Uterus (tissue), 4 donors: Measurements from ENCODE around the gene LDHD. TPM values are rescaled to one million over a fixed set of nuclear protein-coding genes. Genes with fewer than 3 reads are reported as not detected.

Experiments used
- DNase-seq, 2 donors: peaks; one replicate each; pipeline ENCODE4 v3.0.0-alpha.2; 2019 to 2020
- H3K27ac ChIP-seq, 2 donors: fragments of 200-600 bp; sonication (generic); 1 replicate in 1 of 2; 2 replicates in 1 of 2; pipeline ENCODE4 v1.5.1; 2016 to 2018
- H3K27me3 ChIP-seq, 2 donors: fragments of 200-600 bp; sonication (generic); one replicate each; pipeline ENCODE4 v1.5.1; 2018 to 2019; ENCODE audit warnings: control low read depth in 1 of 2
- H3K36me3 ChIP-seq, 2 donors: fragments of 200-600 bp; sonication (generic); one replicate each; pipeline ENCODE4 v1.5.1; 2019; ENCODE audit warnings: control low read depth in 1 of 2
- H3K4me1 ChIP-seq, 2 donors: fragments of 200-600 bp; sonication (generic); one replicate each; pipeline ENCODE4 v1.5.1; 2018 to 2019; ENCODE audit warnings: control low read depth in 1 of 2
- H3K4me3 ChIP-seq, 2 donors: fragments of 200-600 bp; sonication (generic); 1 replicate in 1 of 2; 2 replicates in 1 of 2; pipeline ENCODE4 v1.5.1; 2018 to 2019; ENCODE audit warnings: mild to moderate bottlenecking in 1 of 2
- H3K9me3 ChIP-seq, 2 donors: fragments of 200-600 bp; sonication (generic); one replicate each; pipeline ENCODE4 v1.5.1; 2019; ENCODE audit warnings: control low read depth in 1 of 2
- POLR2A ChIP-seq, 2 donors: fragments of 450-650 bp; IDR thresholded peaks; one replicate each; pipeline ENCODE4 v1.6.1; 2016; ENCODE audit warnings: antibody characterized with exemption in 2 of 2, mild to moderate bottlenecking in 1 of 2, moderate library complexity in 1 of 2
- intact Hi-C: fragments of 100-400 bp; cut with DNase I; formaldehyde crosslinking; loops from one replicate; pipeline ENCODE4 v1.15.1; 2023; ENCODE audit warnings: low total_unique reads
- total RNA-seq, 4 donors: library from RNA; depleted of rRNA in 3 of 4; stranded (reverse); fragments of >200 nt in 3 of 4; gene quantifications; one replicate each; pipeline versions ENCODE4 v1.1.0 to v1.2.4, GENCODE V29; 2014 to 2023
- TF ChIP-seq, protein P1 (sequence below), 4 experiments: fragments of 200-600 bp in 2 of 4; fragments of 450-650 bp in 2 of 4; sonication (generic) in 2 of 4; IDR thresholded peaks; one replicate each; pipeline ENCODE4 v1.5.1; 2016 to 2019; ENCODE audit warnings: antibody characterized with exemption in 4 of 4, mild to moderate bottlenecking in 2 of 4, moderate library complexity in 1 of 4
- donor health status: DM: yes; HTN: yes; CAD: no.

Gene LDHD
- total RNA-seq, 4 donors from 2014 or later: 1.3 to 5.7 (median 3.3) TPM

DNA sequence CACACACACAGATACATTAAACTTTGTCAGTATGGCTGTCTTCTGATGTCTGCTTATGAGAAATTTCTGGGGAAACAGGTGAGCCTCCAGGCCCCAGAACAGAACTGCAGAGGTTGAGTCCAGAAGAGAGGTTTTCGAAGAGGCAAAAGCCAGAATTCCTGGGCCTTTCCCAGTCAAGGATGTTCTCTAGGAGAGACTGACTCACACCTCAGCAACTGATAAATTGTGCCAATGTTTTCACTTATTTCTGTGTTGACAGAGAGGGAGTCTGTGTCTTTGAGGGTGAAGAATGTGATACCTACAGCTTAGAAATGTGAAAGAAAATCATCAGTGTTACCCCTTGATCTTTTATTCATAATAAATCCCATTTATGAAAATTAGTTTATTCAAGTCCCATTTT is 30.3 kb downstream of the LDHD start:
- Histone ChIP-seq H3K4me3 (no peak overlapping the region), H3K36me3 (no peaks in the 10 kb centered on the region), H3K27ac (peak overlapping the region; percentile 70 to 74), H3K9me3 (no peaks in the 10 kb centered on the region), H3K4me1 (peaks cover 0 to 17% of the 10 kb centered on the region in 2 donors), H3K27me3 (no peaks in the 10 kb centered on the region)
- TF ChIP-seq POLR2A (IDR thresholded peaks at IDR 0.05): no peak
- TF ChIP-seq, protein P1, sequence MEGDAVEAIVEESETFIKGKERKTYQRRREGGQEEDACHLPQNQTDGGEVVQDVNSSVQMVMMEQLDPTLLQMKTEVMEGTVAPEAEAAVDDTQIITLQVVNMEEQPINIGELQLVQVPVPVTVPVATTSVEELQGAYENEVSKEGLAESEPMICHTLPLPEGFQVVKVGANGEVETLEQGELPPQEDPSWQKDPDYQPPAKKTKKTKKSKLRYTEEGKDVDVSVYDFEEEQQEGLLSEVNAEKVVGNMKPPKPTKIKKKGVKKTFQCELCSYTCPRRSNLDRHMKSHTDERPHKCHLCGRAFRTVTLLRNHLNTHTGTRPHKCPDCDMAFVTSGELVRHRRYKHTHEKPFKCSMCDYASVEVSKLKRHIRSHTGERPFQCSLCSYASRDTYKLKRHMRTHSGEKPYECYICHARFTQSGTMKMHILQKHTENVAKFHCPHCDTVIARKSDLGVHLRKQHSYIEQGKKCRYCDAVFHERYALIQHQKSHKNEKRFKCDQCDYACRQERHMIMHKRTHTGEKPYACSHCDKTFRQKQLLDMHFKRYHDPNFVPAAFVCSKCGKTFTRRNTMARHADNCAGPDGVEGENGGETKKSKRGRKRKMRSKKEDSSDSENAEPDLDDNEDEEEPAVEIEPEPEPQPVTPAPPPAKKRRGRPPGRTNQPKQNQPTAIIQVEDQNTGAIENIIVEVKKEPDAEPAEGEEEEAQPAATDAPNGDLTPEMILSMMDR (IDR thresholded peaks at IDR 0.05): no peak
- DNase-seq: no peak
- intact Hi-C loops: no loop called here

GRCh38 chr16:75085556-75085955 is 31.0 kb downstream of the LDHD start:
- intact Hi-C loops: no loop called here
- DNase-seq: no peak
- Histone ChIP-seq H3K9me3 (no peaks in the 10 kb centered on the region), H3K27me3 (no peaks in the 10 kb centered on the region), H3K36me3 (no peaks in the 10 kb centered on the region), H3K4me1 (peaks cover 0 to 17% of the 10 kb centered on the region in 2 donors), H3K27ac (peak overlapping the region in 1 of 2 donors; percentile 74), H3K4me3 (no peak overlapping the region)
- TF ChIP-seq POLR2A (IDR thresholded peaks at IDR 0.05): no peak
- TF ChIP-seq, protein P1 (IDR thresholded peaks at IDR 0.05): no peak

DNA sequence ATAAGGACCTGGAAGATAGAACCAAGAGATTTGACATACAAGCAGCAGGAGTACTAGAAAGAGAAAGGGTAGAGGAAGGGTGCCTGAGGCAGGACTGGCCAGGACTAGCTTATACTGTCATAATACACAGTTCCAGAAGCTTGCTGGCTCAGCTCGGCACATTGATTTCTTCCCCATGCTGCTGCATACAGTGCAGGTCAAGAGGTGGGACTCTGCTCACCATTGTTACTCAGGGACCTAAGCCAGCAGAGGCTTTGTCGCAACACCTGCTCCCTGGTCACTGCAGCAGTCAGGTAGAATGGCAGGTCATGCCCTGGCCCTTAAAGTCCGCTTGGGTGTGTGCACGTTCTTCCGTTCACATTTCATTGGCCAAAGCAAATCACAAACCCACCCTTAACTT is 32.8 kb downstream of the LDHD start:
- peaks cover 0 to 17% of the 10 kb centered on the region in 2 donors for H3K4me1 ChIP-seq

DNA sequence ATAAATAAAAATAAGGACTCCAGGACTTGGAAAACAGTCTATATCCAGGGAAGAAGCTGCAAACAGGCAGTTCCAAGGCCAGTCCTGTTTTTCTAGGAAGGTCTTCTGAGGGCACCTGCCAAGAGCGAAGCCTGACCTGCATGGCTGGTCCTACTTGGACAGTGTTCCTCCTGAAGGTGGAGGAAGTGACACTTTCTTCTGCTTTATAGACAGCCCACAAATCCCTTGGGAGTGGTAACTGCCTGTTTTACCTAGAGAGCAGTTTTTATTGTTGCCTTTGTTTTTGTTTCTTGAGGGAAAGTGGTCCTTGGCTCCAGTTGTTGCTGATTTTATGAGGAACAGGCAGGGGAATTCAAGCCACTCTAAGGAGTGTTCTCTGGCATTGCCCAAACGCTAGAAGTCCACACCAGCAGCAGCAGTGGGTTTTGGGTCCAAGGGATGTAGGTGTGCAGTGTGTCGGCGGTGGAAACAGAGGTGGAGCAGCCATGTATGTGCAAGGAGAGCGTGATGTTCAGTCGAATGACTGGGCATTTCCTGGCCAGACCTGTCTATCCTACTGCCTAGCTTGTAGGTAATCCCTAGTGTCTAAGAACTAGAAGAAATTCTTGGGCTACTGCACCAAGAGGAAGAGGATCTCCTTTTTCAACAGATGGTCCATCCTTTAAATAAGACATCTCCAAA is 35.3 kb downstream of the LDHD start:
- no peaks in the 10 kb centered on the region for H3K36me3 ChIP-seq
- H3K4me3 ChIP-seq: no peak overlapping the region
- no peaks in the 10 kb centered on the region for H3K27me3 ChIP-seq
- intact Hi-C loops: no loop called here
- no peaks in the 10 kb centered on the region for H3K9me3 ChIP-seq
- no peaks in the 10 kb centered on the region for H3K4me1 ChIP-seq
- no peak for TF ChIP-seq POLR2A (IDR thresholded peaks at IDR 0.05)
- TF ChIP-seq, protein P1 (IDR thresholded peaks at IDR 0.05): no peak
- no peak overlapping the region for H3K27ac ChIP-seq
- DNase-seq: no peak

More for the DNA sequence above, 32.8 kb downstream of the LDHD start:
- no peak for DNase-seq
- Histone ChIP-seq H3K36me3 (no peaks in the 10 kb centered on the region), H3K27ac (no peak overlapping the region), H3K9me3 (no peaks in the 10 kb centered on the region), H3K4me3 (no peak overlapping the region), H3K27me3 (no peaks in the 10 kb centered on the region)
- no peak for TF ChIP-seq POLR2A (IDR thresholded peaks at IDR 0.05)
- TF ChIP-seq, protein P1 (IDR thresholded peaks at IDR 0.05): no peak
- intact Hi-C loops: no loop called here

DNA sequence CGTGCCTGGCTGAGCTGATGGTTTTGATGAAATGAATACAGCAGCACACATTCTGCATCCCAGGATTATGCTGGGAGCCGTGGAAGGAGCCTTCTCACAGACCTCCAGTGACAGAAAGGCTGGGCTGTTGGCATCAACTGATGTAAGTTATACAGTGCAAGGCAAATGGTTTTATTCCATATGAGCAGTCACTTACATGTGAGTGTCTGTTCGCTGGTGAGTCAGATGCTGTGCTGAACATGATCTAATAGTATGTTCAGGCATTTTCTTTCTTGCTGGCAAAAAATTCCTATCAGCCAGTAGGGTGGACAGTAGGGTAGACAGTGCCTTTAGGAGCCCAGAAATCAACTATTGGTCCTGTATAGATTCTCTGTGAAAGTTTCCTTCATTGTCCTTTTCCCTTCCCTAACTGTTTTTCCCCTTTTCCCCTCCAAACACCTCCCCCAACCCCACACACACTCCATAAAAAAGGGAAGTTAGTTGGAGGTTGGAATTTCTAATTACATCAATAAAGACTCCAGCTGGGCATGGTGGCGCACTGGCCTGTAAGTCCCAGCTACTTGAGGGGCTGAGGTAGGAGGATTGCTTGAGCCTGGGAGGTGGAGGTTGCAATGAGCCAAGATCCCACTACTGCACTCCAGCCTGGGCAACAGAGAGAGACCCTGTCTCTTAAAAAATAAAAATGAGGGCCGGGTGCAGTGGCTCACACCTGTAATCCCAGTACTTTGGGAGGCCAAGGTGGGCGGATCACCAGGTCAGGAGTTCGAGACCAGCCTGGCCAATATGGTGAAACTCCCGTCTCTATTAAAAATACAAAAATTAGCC is 36.2 kb downstream of the LDHD start:
- DNase-seq: no peak
- H3K4me3 ChIP-seq: no peak overlapping the region
- no peaks in the 10 kb centered on the region for H3K27me3 ChIP-seq
- H3K9me3 ChIP-seq: no peaks in the 10 kb centered on the region
- no peaks in the 10 kb centered on the region for H3K36me3 ChIP-seq
- TF ChIP-seq, protein P1 (IDR thresholded peaks at IDR 0.05): no peak
- no peak for TF ChIP-seq POLR2A (IDR thresholded peaks at IDR 0.05)
- H3K27ac ChIP-seq: no peak overlapping the region
- intact Hi-C loops: no loop called here
- H3K4me1 ChIP-seq: no peaks in the 10 kb centered on the region
